CD4-positive, alpha-beta T cell (primary cell): ENCODE measurements around the gene SRPK2. TPM values are rescaled to one million over a fixed set of nuclear protein-coding genes. Genes with fewer than 3 reads are reported as not detected.

Experiments used
- ATAC-seq: fragments of 200-7000 bp; cut with Tn5 transposase; one replicate; pipeline ENCODE4 v1.10.0; 2022; ENCODE audit warnings: mild to moderate bottlenecking; ENCODE audit not compliant: poor library complexity
- CTCF ChIA-PET: fragments of 350-600 bp; sonication (Branson Sonifier 250); formaldehyde crosslinking; loops from one replicate; lab custom pipeline; 2021; ENCODE audit warnings: antibody characterized with exemption, inconsistent platforms; lab: Charles Lee
- POLR2A ChIA-PET: fragments of 350-600 bp; sonication (Branson Sonifier 250); formaldehyde crosslinking; loops from one replicate; lab custom pipeline; 2021; ENCODE audit warnings: antibody characterized with exemption, inconsistent platforms; lab: Charles Lee
- DNase-seq, 14 experiments: peaks; one replicate each; pipeline ENCODE4 v3.0.0-alpha.2; 2013 to 2020; ENCODE audit warnings: mixed read lengths in 2 of 14
- H3K27ac ChIP-seq, 2 donors: one replicate each; pipeline versions ENCODE4 v1.5.1 to v1.7.0; 2013; ENCODE audit warnings: low read length in 2 of 2, low read depth in 1 of 2, mild to moderate bottlenecking in 1 of 2
- H3K27me3 ChIP-seq, 2 experiments: 1 replicate in 1 of 2; 2 replicates in 1 of 2; pipeline versions ENCODE4 v1.6.1 to v1.7.0; 2013; ENCODE audit warnings: low read length in 2 of 2, control low read depth in 1 of 2, mild to moderate bottlenecking in 1 of 2, moderate library complexity in 1 of 2; ENCODE audit not compliant: insufficient read depth in 2 of 2, control insufficient read depth in 1 of 2
- H3K36me3 ChIP-seq: one replicate; pipeline ENCODE4 v1.6.1; 2013; ENCODE audit warnings: low read length, control low read depth; ENCODE audit not compliant: insufficient read depth
- H3K4me1 ChIP-seq: one replicate; pipeline ENCODE4 v1.6.1; 2013; ENCODE audit warnings: low read length, control low read depth; ENCODE audit not compliant: insufficient read depth
- H3K4me3 ChIP-seq: one replicate; pipeline ENCODE4 v1.5.1; 2013; ENCODE audit warnings: mild to moderate bottlenecking, low read length, moderate library complexity
- H3K9me3 ChIP-seq, 2 experiments: 1 replicate in 1 of 2; 2 replicates in 1 of 2; pipeline versions ENCODE4 v1.6.1 to v1.7.0; 2013; ENCODE audit warnings: low read length in 2 of 2, mild to moderate bottlenecking in 2 of 2, control low read depth in 1 of 2, moderate library complexity in 1 of 2; ENCODE audit not compliant: control insufficient read depth in 1 of 2, insufficient read depth in 1 of 2
- H3K27ac Mint-ChIP-seq: one replicate; pipeline ENCODE4 v1.8.0; 2020; ENCODE audit warnings: mixed read lengths
- H3K27me3 Mint-ChIP-seq: one replicate; pipeline ENCODE4 v1.8.0; 2021; ENCODE audit warnings: mixed read lengths
- H3K36me3 Mint-ChIP-seq: one replicate; pipeline ENCODE4 v1.8.0; 2021; ENCODE audit warnings: low read depth, mixed read lengths
- H3K4me1 Mint-ChIP-seq: one replicate; pipeline ENCODE4 v1.8.0; 2021; ENCODE audit warnings: low read depth, mixed read lengths
- H3K4me3 Mint-ChIP-seq: one replicate; pipeline ENCODE4 v1.8.0; 2020; ENCODE audit warnings: mild to moderate bottlenecking, mixed read lengths
- H3K9me3 Mint-ChIP-seq: one replicate; pipeline ENCODE4 v1.8.0; 2020; ENCODE audit warnings: mixed read lengths
- CTCF ChIP-seq: fragments of 200-600 bp; IDR thresholded peaks from one replicate; pipeline ENCODE4 v1.8.0; 2022; ENCODE audit warnings: antibody characterized with exemption, mild to moderate bottlenecking
- intact Hi-C, 2 experiments: fragments of 100-400 bp; cut with DNase I in 1 of 2; cut with micrococcal nuclease in 1 of 2; formaldehyde crosslinking; loops; one replicate each; pipeline versions ENCODE4 v1.15.1 to v1.9.0; 2023 to 2025; cut with DNase I, micrococcal nuclease
- total RNA-seq, 174 experiments: library from RNA in 2 of 174; stranded (reverse) in 2 of 174; gene quantifications; one replicate each; pipeline ENCODE4 v1.2.3 and lab custom pipeline; 2021 to 2026

Gene SRPK2
- total RNA-seq, 2 experiments from 2014 or later = 39.9 to 40.9 TPM

GRCh38 chr7:105101864-105102263 is 286.9 kb downstream of the SRPK2 start:
- no peak overlapping the region for H3K4me3 ChIP-seq
- H3K9me3 ChIP-seq = no peaks in the 10 kb centered on the region
- H3K27me3 ChIP-seq = no peaks in the 10 kb centered on the region
- POLR2A ChIA-PET = interaction anchor here (0.6 kb wide), 1 partner anchor 379 kb away, joined by 3 read pairs; no protein-coding TSS in a partner anchor
- peaks cover 3% of the 10 kb centered on the region for H3K4me1 ChIP-seq
- peaks cover 56% of the 10 kb centered on the region for H3K4me1 Mint-ChIP-seq
- H3K36me3 ChIP-seq = peaks cover 86% of the 10 kb centered on the region
- TF ChIP-seq CTCF = no peak
- no peak overlapping the region for H3K27ac ChIP-seq
- CTCF ChIA-PET = interaction anchor here (1.0 kb wide), 1 partner anchor 89 kb away, joined by 3 read pairs; no protein-coding TSS in a partner anchor
- ATAC-seq (no peak), DNase-seq (no peak)
- H3K9me3 Mint-ChIP-seq = no peaks in the 10 kb centered on the region
- no peaks in the 10 kb centered on the region for H3K27me3 Mint-ChIP-seq
- H3K27ac Mint-ChIP-seq = peak overlapping the region; percentile 21
- H3K4me3 Mint-ChIP-seq = no peak overlapping the region
- peaks cover 88% of the 10 kb centered on the region for H3K36me3 Mint-ChIP-seq
- intact Hi-C loops = no loop called here

GRCh38 chr7:105098863-105099515 is 289.7 kb downstream of the SRPK2 start:
- intact Hi-C loops = no loop called here
- Histone ChIP-seq H3K27ac (no peak overlapping the region), H3K4me3 (no peak overlapping the region), H3K9me3 (no peaks in the 10 kb centered on the region), H3K4me1 (no peaks in the 10 kb centered on the region), H3K27me3 (no peaks in the 10 kb centered on the region), H3K36me3 (peaks cover 78% of the 10 kb centered on the region)
- no peak for TF ChIP-seq CTCF
- Mint-ChIP-seq H3K27ac (peak overlapping the region; percentile 33), H3K27me3 (no peaks in the 10 kb centered on the region), H3K36me3 (peaks cover 90% of the 10 kb centered on the region), H3K4me3 (no peak overlapping the region), H3K9me3 (no peaks in the 10 kb centered on the region), H3K4me1 (peaks cover 55% of the 10 kb centered on the region)
- DNase-seq (no peak), ATAC-seq (peak; percentile 24)
- CTCF ChIA-PET = interaction anchor here (1.1 kb wide), 1 partner anchor 115 kb away, joined by 3 read pairs; no protein-coding TSS in a partner anchor
- POLR2A ChIA-PET = no interaction called here

- no peaks in the 10 kb centered on the region for H3K27me3 ChIP-seq
- no peaks in the 10 kb centered on the region for H3K4me1 ChIP-seq
- Mint-ChIP-seq H3K27ac (peak overlapping the region; percentile 5), H3K4me3 (no peak overlapping the region), H3K36me3 (peaks cover 91% of the 10 kb centered on the region), H3K27me3 (no peaks in the 10 kb centered on the region), H3K4me1 (peaks cover 46% of the 10 kb centered on the region), H3K9me3 (no peaks in the 10 kb centered on the region)
- H3K9me3 ChIP-seq = no peaks in the 10 kb centered on the region
- ATAC-seq = no peak
- no peak for DNase-seq
- no peak overlapping the region for H3K4me3 ChIP-seq
- peaks cover 75% of the 10 kb centered on the region for H3K36me3 ChIP-seq
- POLR2A ChIA-PET = no interaction called here
- no peak for TF ChIP-seq CTCF
- CTCF ChIA-PET = no interaction called here
- no peak overlapping the region for H3K27ac ChIP-seq
- intact Hi-C loops = no loop called here
These were observed 291.1 kb downstream of the SRPK2 start for GRCh38 chr7:105097619-105098018.
